KOPT-K1 (cell line): ENCODE measurements around the gene PLCB1.

Source experiments
- H3K27ac ChIP-seq: fragments of 200-600 bp; sonication (generic); 2 replicates; pipeline ENCODE4 v1.5.1; 2016; ENCODE audit warnings: antibody characterized with exemption, mild to moderate bottlenecking, low read depth, low read length; ENCODE audit not compliant: poor library complexity, severe bottlenecking
- H3K36me3 ChIP-seq: fragments of 200-600 bp; sonication (generic); 2 replicates; pipeline ENCODE4 v1.5.1; 2017; ENCODE audit warnings: antibody characterized with exemption, mild to moderate bottlenecking, low read length, moderate library complexity; ENCODE audit not compliant: insufficient read depth
- H3K9me3 ChIP-seq: fragments of 200-600 bp; sonication (generic); 2 replicates; pipeline ENCODE4 v1.5.1; 2017; ENCODE audit warnings: antibody characterized with exemption, low read length, mild to moderate bottlenecking; ENCODE audit not compliant: insufficient read depth, poor library complexity, severe bottlenecking

Gene PLCB1

DNA sequence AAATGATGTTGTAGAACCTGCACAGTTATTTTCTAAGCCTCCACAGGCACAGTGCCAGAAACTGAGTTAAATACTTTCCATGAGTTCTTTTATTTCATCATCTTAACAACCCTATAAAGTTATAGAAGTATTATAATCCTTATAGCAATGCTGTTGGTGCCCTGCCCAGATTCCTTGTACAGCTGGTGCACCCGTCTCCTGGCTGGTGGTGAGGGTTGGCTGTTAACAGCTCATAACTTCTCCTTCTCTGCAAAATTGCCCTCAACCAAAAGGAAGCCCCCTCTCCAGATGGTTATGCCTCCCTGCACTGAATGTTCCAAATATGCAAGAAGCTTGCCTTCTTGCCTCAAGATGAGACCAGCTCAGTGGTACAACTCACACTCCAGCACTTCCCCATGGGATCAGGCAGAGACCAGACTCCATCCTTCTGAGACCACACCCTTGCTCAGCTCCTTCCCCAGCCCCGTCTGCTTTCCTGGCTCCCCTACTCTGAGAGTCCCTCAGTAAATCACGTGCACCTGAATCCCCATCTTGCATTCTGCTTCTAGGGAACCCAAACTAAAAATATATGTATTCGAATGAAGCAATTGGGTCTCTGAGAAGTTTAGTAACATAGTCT lies 632.4 kb downstream of the PLCB1 start:
- Histone ChIP-seq H3K9me3 (no peaks in the 10 kb centered on the region), H3K27ac (no peak overlapping the region), H3K36me3 (no peaks in the 10 kb centered on the region)

DNA sequence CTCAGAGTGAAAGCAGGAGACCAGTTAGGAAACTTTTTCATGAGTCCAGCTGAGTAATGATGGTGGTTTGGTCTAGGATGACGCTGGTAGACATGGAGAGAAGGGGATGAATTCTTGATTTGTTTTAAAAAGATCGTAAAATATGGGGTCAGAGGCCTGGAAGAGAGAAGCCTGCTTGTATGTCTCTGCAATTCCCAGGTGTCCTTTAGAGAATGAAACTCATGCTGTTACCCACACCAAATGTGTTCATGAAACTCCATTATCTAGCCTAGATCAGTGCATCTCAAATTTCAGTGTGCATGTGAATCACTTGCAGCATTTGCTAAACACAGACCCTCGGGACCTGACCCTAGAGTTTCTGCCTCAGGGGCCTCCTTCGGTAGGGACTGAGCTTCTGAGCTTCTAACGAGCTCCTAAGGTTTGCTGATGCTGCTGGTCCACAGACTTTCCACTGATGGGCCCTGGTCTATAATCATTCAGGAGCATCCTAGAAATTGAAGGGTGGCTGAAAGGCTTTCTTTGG lies 634.9 kb downstream of the PLCB1 start:
- Histone ChIP-seq H3K9me3 (no peaks in the 10 kb centered on the region), H3K27ac (no peak overlapping the region), H3K36me3 (no peaks in the 10 kb centered on the region)

DNA sequence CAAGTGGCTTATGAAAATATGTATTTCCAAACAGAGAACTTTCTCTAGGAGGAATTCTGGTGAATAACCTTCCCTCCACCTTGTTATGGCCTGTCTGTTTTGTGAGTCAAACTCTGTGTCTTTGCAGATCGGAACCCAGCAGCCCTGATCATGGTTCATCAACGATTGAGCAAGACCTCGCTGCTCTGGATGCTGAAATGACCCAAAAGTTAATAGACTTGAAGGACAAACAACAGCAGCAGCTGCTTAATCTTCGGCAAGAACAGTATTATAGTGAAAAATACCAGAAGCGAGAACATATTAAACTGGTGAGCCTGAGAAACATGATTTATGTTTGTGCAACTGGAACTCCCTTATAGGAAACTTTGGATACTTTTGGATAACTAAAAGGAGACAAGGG lies 642.3 kb downstream of the PLCB1 start:
- no peaks in the 10 kb centered on the region for H3K36me3 ChIP-seq
- no peaks in the 10 kb centered on the region for H3K9me3 ChIP-seq
- H3K27ac ChIP-seq, result no peak overlapping the region

DNA sequence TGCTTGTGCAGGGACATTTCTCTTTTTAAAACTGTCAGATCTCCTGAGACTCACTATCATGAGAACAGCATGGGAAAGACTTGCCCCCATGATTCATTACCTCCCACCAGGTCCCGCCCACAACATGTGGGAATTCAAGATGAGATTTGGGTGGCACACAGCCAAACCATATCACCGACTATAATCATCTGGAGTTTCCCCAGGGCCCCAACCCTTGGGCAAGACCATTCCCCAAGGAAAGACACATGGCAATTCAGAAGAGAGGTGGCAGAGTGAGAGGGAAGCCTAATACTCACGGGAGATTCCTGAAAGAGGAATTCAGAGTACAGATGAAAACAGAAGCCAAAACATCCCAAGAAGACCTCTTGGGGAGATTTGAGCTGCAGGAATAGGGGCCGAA lies 645.8 kb downstream of the PLCB1 start:
- no peaks in the 10 kb centered on the region for H3K9me3 ChIP-seq
- no peaks in the 10 kb centered on the region for H3K36me3 ChIP-seq
- H3K27ac ChIP-seq, result no peak overlapping the region

DNA sequence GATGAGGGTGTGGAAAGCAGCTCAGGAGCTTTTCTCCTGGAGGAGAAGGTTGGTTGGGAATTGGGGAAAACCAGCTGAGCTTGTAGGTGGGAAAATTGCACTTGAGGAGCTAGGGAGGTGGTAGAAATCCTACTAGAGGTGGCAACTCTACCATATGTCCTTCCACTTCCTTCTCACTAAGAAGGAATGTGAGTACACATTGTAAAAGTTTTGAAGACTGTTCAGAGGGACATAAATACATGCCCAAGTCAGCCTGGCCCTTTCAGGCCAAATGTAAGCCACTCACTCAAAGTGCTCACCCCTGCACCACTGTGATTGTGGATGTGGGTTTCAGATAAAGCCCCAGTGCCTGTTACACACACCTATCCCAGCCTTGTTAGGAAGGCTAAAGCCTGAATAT lies 646.3 kb downstream of the PLCB1 start:
- Histone ChIP-seq H3K36me3 (no peaks in the 10 kb centered on the region), H3K27ac (no peak overlapping the region), H3K9me3 (no peaks in the 10 kb centered on the region)

DNA sequence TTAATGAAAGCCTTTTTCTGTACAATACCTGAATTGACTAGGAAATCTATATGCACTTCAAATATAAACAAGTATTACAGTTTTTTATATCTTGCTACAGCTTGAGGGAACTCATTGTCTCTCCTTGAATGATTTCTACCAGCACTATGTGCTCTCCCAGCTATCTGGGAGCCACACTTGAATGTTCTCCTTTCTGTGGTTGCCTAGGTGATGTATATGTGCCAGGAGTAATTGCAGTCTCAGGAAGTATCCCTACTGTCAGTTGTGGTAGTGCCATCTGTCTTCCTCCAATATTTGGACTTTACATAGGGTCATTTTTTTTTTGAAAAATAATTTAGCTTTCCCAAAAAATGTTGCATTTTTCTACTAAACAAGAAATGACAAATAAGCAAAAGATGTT lies 648.8 kb downstream of the PLCB1 start:
- Histone ChIP-seq H3K36me3 (no peaks in the 10 kb centered on the region), H3K27ac (no peak overlapping the region), H3K9me3 (no peaks in the 10 kb centered on the region)

DNA sequence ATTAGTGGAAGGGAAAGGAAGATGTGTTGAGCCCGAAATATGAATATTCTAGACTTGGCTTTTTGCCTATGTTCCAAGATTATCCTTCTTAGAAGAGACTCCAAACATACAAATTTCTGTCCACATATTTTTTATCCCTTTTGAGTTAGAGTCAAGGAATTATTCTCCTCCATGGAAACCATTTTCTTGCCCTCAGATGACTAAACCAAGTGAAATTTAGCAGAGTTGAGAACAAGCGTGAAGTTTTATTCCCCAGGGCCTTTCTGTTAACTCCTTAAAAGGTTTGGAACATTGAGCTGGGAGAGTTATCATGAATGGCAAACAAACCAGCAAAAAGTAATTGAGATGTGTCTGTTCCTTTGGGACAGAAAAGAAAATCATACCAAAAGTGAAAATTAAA lies 650.7 kb downstream of the PLCB1 start:
- H3K9me3 ChIP-seq, result no peaks in the 10 kb centered on the region
- no peaks in the 10 kb centered on the region for H3K36me3 ChIP-seq
- H3K27ac ChIP-seq, result no peak overlapping the region

DNA sequence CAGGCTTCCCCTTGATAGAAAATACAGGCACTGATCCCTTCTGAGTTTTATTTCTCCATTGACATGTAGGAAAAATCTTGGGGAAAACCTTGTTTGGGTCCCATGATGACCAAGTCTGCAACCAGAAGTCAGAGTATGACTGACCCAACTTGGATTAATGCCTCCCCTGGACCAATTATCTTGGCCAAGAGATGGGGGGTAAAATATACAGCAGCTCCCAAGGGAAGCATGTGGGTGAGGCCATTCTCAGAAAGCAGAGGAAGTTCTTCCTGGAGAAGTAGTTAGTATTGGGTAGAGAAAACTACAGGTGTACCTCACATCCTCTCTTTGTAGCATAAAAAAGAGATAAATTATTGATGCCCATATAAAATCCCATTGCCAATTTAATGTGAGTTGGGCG lies 651.7 kb downstream of the PLCB1 start:
- Histone ChIP-seq H3K9me3 (no peaks in the 10 kb centered on the region), H3K36me3 (no peaks in the 10 kb centered on the region), H3K27ac (no peak overlapping the region)

DNA sequence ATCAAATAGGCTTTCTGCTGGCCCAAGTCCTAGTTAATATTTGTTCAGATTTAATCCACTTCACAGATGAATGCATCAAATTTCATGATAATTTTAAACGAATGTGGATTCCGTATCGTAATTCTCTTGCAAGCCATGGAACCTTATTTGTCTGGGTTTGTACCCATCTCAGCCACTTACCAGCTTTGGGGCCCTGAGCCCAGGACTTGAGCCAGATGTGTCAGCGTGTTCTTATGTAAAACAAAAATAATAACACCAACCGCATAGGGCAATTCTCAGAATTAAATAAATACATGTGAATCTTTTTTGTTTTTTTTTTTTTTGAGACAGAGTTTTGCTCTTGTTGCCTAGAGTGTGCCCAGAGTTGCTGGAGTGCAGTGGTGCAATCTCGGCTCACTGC lies 654.3 kb downstream of the PLCB1 start:
- H3K27ac ChIP-seq, result no peak overlapping the region
- H3K36me3 ChIP-seq, result no peaks in the 10 kb centered on the region
- H3K9me3 ChIP-seq, result no peaks in the 10 kb centered on the region

DNA sequence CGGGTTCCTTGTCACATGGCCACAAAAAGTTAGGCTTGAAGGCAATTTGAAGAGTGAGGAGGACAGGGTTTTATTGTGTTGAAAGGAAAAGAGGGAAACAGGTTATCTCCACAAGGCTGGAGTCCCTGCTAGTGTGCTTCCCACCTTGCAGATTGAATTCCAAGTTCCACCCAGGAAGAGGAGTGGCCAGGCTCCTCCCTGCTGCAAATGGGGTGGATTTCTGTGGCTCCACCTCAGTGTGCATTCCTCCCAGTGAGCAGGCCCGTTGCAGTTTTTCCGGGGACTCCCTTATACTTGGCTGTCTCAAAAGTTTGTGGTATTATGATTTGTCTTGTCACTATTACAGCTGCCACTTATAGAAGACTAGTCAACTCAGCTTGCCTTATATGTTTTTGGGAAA lies 655.0 kb downstream of the PLCB1 start:
- no peak overlapping the region for H3K27ac ChIP-seq
- no peaks in the 10 kb centered on the region for H3K9me3 ChIP-seq
- H3K36me3 ChIP-seq, result no peaks in the 10 kb centered on the region

DNA sequence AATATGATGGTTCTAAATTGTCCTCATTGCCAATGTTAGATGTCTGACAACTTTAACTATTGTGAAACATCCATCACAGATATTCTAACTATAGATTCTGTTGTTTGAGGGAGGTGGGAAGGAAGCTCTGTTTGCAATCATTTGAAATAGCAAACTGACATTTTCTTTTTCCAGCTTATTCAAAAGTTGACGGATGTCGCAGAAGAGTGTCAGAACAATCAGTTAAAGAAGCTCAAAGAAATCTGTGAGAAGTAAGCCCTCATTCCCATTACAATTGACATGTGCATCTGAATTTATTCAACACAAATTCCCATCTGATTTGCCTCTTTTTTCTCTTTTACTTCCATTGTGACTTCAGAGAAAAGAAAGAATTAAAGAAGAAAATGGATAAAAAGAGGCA lies 656.2 kb downstream of the PLCB1 start:
- no peaks in the 10 kb centered on the region for H3K9me3 ChIP-seq

DNA sequence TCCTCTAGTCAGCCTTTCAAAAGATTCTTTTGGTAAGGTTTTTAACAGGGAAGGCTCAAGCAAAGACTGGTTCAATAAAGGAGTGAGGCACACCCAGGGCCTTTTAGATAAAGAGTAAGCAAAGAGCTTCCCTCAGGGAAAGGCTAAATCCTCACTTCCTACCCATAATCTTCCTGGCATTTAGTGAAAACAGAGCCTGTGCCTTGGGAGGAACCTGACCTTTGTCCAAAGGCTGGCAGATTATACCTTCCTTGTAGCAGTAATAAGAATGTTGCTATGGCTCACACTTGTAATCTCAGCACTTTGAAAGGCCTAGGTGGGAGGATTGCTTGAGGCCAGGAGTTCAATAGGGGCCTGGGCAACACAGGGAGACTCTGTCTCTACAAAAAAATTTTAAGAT lies 656.8 kb downstream of the PLCB1 start:
- no peaks in the 10 kb centered on the region for H3K36me3 ChIP-seq
- H3K27ac ChIP-seq, result no peak overlapping the region
- no peaks in the 10 kb centered on the region for H3K9me3 ChIP-seq

More for the DNA sequence above, 656.2 kb downstream of the PLCB1 start:
- no peak overlapping the region for H3K27ac ChIP-seq
- no peaks in the 10 kb centered on the region for H3K36me3 ChIP-seq

DNA sequence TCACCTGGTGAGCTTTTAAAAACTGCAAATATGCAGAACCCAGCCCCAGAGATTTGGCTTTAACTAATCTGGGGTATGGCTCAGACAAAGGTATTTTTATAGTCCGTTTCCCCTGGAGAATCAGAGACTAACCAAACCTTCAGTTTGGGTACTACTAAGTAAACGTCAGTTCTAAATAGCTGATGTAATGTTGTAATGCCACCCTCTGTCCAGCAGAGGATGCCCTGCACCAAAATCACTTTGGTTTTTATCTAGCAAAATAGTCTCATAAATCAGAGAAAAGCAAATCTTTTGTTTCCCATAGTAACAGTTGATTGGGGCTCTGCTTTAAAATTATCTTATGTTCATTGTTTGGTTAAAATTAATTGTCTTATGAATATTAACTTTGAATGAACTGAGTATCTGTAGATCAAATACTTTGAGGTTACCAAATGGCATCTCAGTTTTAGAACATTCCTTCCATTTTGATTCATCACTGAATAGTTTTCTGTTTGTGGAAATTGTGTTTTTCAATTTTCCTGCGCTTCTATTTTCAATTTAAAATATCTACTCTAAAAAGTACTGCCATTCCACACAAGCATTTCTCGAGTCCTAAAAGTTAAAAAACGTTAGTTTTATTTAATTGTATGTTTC lies 658.5 kb downstream of the PLCB1 start:
- Histone ChIP-seq H3K36me3 (no peaks in the 10 kb centered on the region), H3K9me3 (no peaks in the 10 kb centered on the region), H3K27ac (no peak overlapping the region)

DNA sequence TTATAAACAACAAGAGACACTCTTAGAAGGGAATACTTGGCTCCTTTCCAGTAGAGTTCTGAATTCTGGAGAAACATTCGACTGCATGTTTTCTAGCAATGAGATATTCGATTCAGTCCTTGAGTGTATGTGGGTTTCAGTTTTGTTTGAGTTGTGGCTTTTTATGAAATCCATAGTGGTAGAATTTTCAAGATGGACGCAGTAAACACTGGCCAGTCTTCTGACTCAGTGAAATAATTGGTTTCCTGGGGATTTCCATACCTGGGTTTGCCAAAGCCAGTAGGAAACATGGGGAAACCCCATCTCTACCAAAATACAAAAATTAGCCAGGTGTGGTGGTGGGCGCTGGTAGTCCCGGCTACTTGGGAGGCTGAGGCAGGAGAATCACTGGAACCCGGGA lies 663.3 kb downstream of the PLCB1 start:
- Histone ChIP-seq H3K36me3 (no peaks in the 10 kb centered on the region), H3K9me3 (no peaks in the 10 kb centered on the region), H3K27ac (no peak overlapping the region)

DNA sequence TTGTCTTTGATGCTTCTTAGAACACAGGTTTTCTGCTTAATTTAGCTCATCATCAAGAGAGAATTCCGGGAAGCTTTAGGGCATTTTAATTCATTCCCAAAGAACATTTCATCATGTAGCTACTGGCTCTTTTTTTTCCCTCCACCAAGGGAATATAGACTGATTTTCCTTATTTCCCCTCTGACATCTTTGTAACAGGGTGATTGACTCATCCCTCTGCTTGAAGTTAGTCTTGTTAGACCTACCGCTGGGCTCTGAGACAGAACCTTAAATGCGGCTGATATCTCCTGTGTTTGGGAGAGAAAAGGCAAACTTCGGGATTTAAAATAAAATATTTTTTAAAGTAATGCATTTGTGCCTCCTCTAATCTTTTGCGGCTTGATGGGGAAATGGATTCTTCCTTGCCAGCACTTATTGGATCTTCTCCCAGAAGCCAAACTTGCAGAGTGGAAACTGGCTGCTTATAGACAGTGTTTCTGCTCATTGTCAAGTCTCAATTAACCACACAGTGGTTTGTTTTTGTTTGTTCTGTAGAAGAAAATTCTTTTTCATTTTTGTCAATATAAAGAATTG lies 664.1 kb downstream of the PLCB1 start:
- no peaks in the 10 kb centered on the region for H3K36me3 ChIP-seq
- H3K9me3 ChIP-seq, result no peaks in the 10 kb centered on the region
- no peak overlapping the region for H3K27ac ChIP-seq

DNA sequence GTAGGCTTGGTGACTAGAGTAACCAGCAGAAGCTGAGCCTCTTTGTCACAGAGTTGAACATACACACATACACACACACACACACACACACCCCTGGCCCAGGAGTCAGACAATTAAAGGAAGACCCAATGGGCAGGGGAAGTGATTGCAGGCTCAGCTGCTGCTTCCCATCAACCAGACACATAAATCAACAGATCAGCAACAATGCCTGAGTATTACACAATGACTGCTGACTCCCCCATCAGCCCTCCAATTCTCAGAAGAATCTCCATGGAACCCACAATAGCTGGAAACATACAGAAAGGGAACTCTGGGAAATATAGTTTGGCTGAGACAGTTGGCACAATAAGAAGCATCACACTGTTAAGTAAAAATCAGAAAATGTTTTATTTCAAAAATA lies 666.4 kb downstream of the PLCB1 start:
- H3K9me3 ChIP-seq, result no peaks in the 10 kb centered on the region
- no peak overlapping the region for H3K27ac ChIP-seq
- no peaks in the 10 kb centered on the region for H3K36me3 ChIP-seq
